Measurements from ENCODE around the gene EDDM13.

DNA sequence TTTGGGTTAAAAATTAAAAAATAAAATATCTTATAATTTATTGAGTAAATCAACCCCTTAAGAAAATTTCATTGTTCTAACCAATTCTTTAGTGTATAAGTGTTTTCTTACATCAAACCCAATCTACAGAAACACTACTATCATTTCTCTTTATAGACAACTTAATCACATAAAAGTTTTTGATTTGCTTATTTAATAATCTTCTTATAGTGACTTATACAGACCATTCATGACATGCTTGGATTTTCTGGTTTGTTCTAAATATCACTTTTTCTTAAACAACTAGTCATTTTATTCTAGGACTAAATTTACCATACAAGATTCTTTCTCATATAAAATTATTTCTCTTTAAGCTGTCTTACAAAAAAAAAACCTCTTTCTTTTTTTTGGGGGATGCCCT lies 69.4 kb downstream of the EDDM13 start:
- TF ChIP-seq, protein P1, sequence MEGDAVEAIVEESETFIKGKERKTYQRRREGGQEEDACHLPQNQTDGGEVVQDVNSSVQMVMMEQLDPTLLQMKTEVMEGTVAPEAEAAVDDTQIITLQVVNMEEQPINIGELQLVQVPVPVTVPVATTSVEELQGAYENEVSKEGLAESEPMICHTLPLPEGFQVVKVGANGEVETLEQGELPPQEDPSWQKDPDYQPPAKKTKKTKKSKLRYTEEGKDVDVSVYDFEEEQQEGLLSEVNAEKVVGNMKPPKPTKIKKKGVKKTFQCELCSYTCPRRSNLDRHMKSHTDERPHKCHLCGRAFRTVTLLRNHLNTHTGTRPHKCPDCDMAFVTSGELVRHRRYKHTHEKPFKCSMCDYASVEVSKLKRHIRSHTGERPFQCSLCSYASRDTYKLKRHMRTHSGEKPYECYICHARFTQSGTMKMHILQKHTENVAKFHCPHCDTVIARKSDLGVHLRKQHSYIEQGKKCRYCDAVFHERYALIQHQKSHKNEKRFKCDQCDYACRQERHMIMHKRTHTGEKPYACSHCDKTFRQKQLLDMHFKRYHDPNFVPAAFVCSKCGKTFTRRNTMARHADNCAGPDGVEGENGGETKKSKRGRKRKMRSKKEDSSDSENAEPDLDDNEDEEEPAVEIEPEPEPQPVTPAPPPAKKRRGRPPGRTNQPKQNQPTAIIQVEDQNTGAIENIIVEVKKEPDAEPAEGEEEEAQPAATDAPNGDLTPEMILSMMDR (IDR thresholded peaks at IDR 0.05 in 2 of 3, conservative IDR thresholded peaks at IDR 0.05 in 1 of 3; ENCODE audit: control insufficient read depth in 2 of 3, extremely low read depth in 1 of 3, insufficient read depth in 1 of 3, low read depth in 3 of 3, low read length in 3 of 3), result no peak
- TF ChIP-seq, protein P2, sequence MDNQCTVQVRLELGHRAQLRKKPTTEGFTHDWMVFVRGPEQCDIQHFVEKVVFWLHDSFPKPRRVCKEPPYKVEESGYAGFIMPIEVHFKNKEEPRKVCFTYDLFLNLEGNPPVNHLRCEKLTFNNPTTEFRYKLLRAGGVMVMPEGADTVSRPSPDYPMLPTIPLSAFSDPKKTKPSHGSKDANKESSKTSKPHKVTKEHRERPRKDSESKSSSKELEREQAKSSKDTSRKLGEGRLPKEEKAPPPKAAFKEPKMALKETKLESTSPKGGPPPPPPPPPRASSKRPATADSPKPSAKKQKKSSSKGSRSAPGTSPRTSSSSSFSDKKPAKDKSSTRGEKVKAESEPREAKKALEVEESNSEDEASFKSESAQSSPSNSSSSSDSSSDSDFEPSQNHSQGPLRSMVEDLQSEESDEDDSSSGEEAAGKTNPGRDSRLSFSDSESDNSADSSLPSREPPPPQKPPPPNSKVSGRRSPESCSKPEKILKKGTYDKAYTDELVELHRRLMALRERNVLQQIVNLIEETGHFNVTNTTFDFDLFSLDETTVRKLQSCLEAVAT (IDR thresholded peaks at IDR 0.05), result no peak
- no peak for TF ChIP-seq TCF12 (IDR thresholded peaks at IDR 0.05; ENCODE audit: low read depth, low read length)
- no peak for TF ChIP-seq ETV6 (conservative IDR thresholded peaks at IDR 0.05 in 1 of 2, IDR thresholded peaks at IDR 0.05 in 1 of 2; ENCODE audit: borderline replicate concordance in 1 of 2, low read depth in 1 of 2)
- TF ChIP-seq NFYA (IDR thresholded peaks at IDR 0.05; ENCODE audit: borderline replicate concordance, low read depth, low read length), result no peak
- no peak for TF ChIP-seq RBBP5 (conservative IDR thresholded peaks at IDR 0.05)
- no peak for TF ChIP-seq ESRRA (IDR thresholded peaks at IDR 0.05; ENCODE audit: low read length)
- TF ChIP-seq SMARCA5 (IDR thresholded peaks at IDR 0.05), result no peak
- no peak for TF ChIP-seq RUNX3 (IDR thresholded peaks at IDR 0.05; ENCODE audit: low read length)
- TF ChIP-seq, protein P3, sequence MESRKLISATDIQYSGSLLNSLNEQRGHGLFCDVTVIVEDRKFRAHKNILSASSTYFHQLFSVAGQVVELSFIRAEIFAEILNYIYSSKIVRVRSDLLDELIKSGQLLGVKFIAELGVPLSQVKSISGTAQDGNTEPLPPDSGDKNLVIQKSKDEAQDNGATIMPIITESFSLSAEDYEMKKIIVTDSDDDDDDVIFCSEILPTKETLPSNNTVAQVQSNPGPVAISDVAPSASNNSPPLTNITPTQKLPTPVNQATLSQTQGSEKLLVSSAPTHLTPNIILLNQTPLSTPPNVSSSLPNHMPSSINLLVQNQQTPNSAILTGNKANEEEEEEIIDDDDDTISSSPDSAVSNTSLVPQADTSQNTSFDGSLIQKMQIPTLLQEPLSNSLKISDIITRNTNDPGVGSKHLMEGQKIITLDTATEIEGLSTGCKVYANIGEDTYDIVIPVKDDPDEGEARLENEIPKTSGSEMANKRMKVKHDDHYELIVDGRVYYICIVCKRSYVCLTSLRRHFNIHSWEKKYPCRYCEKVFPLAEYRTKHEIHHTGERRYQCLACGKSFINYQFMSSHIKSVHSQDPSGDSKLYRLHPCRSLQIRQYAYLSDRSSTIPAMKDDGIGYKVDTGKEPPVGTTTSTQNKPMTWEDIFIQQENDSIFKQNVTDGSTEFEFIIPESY (IDR thresholded peaks at IDR 0.05), result no peak
- no peak for TF ChIP-seq NR2F1 (conservative IDR thresholded peaks at IDR 0.05)
- TF ChIP-seq EZH2 (IDR thresholded peaks at IDR 0.05; ENCODE audit: borderline replicate concordance, control insufficient read depth, low read depth, low read length), result no peak
